Adrenal gland (tissue), 12 donors: Measurements from ENCODE around the gene TRIM27. TPM values are rescaled to one million over a fixed set of nuclear protein-coding genes. Genes with fewer than 3 reads are reported as not detected.

Source experiments
- DNase-seq, 7 donors: peaks; one replicate each; pipeline ENCODE4 v3.0.0-alpha.2; 2019 to 2020
- H3K27ac ChIP-seq, 5 donors: fragments of 200-600 bp; sonication (generic) in 4 of 5; 1 replicate in 3 of 5; 2 replicates in 2 of 5; pipeline versions ENCODE4 v1.5.1 to v1.8.0; 2016 to 2020; ENCODE audit warnings: mild to moderate bottlenecking in 1 of 5
- H3K27me3 ChIP-seq: fragments of 200-600 bp; 2 replicates; pipeline ENCODE4 v1.8.0; 2021
- H3K36me3 ChIP-seq, 2 donors: fragments of 200-600 bp; replicated peaks in 1 of 2; 1 replicate in 1 of 2; 2 replicates in 1 of 2; pipeline versions ENCODE4 v1.5.1 to v1.8.0; 2018 to 2022
- H3K4me1 ChIP-seq, 2 donors: fragments of 200-600 bp; replicated peaks in 1 of 2; 1 replicate in 1 of 2; 2 replicates in 1 of 2; pipeline versions ENCODE4 v1.5.1 to v1.8.0; 2018 to 2021
- H3K4me3 ChIP-seq, 4 donors: fragments of 200-600 bp; sonication (generic) in 3 of 4; one replicate each; pipeline ENCODE4 v1.5.1; 2016 to 2018
- H3K9me3 ChIP-seq, 3 donors: fragments of 200-600 bp; sonication (generic) in 1 of 3; replicated peaks in 1 of 3; 1 replicate in 2 of 3; 2 replicates in 1 of 3; pipeline versions ENCODE4 v1.5.1 to v1.8.0; 2016 to 2021
- POLR2A ChIP-seq, 2 donors: fragments of 450-650 bp; IDR thresholded peaks; one replicate each; pipeline ENCODE4 v1.6.1; 2017; ENCODE audit warnings: antibody characterized with exemption in 2 of 2, mild to moderate bottlenecking in 2 of 2, moderate library complexity in 1 of 2
- WGBS, 4 donors: extraction: QIAGEN DNeasy Blood & Tissue Kit in 2 of 4; methylation state at CpG; one replicate each; pipeline versions ENCODE4 v1.1.5 to v1.1.7; 2013 to 2017; 5-methylcytosine and 5-hydroxymethylcytosine counted together
- intact Hi-C, 2 donors: fragments of 100-400 bp; cut with DNase I; formaldehyde crosslinking; loops; one replicate each; pipeline versions ENCODE4 v1.14.1 to v1.15.0; 2022 to 2023
- polyA plus RNA-seq, 3 donors: library from polyadenylated mRNA; stranded (reverse); fragments of 200-250 nt in 2 of 3; fragments of 350-450 nt in 1 of 3; fragmentation: Illumina TruSeq in 1 of 3; extraction: RNeasy Lipid Tissue Mini Kit (QIAGEN cat#74804) in 1 of 3; gene quantifications; one replicate each; pipeline ENCODE4 v1.2.3, GENCODE V29; 2013 to 2014
- total RNA-seq, 9 donors: library from RNA; depleted of rRNA in 4 of 9; stranded (reverse); fragments of >200 nt in 4 of 9; fragments of 120-200 nt in 1 of 9; fragmentation: NEBNext Ultra II Directional in 1 of 9; extraction: Animal tissue kit (Norgen Biotek cat#: 25700) in 1 of 9; gene quantifications; one replicate each; pipeline versions ENCODE4 v1.1.0 to v1.2.4, GENCODE V29; 2013 to 2023
- TF ChIP-seq, protein P1 (sequence below), 6 experiments: fragments of 450-650 bp in 4 of 6; fragments of 200-600 bp in 2 of 6; sonication (generic) in 1 of 6; IDR thresholded peaks; 1 replicate in 5 of 6; 2 replicates in 1 of 6; pipeline versions ENCODE4 v1.5.1 to v1.8.0; 2016 to 2021; ENCODE audit warnings: antibody characterized with exemption in 6 of 6, mild to moderate bottlenecking in 2 of 6, moderate library complexity in 1 of 6
- donor health status: healthy with polysubstance abuse.
- donor health status: Bipolar disorder and iron deficiency.
- donor health status: DM: yes; HTN: yes; CAD: no.
- donor health status: DM: no; HTN: no; CAD: no.
- donor health status: DM: no; HTN: no; CAD: no.
- donor health status: DM: yes; HTN: yes; CAD: no.

The TRIM27 gene
- total and polyA plus RNA-seq, 12 donors, result 38.3 to 72.2 (median 49.7) TPM

DNA sequence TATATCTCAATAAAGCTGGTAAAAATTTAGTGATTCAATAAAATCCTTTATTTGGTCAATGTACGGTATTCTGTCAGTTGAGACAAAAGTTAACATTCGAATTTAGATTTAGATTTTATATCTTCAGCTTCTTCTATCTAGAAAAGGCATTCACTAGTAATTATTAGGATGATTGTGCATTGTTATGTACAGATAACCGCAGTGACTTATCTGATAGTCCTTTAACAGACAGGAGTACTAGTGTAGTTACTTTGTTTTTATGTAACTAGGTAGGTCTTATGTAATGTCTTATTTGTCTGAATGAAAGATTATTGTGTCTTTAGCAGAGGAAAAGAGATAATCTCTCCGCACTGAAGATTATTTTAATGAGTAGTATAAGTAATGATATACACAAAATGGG lies 31.3 kb downstream of the TRIM27 start:
- TF ChIP-seq, protein P1, sequence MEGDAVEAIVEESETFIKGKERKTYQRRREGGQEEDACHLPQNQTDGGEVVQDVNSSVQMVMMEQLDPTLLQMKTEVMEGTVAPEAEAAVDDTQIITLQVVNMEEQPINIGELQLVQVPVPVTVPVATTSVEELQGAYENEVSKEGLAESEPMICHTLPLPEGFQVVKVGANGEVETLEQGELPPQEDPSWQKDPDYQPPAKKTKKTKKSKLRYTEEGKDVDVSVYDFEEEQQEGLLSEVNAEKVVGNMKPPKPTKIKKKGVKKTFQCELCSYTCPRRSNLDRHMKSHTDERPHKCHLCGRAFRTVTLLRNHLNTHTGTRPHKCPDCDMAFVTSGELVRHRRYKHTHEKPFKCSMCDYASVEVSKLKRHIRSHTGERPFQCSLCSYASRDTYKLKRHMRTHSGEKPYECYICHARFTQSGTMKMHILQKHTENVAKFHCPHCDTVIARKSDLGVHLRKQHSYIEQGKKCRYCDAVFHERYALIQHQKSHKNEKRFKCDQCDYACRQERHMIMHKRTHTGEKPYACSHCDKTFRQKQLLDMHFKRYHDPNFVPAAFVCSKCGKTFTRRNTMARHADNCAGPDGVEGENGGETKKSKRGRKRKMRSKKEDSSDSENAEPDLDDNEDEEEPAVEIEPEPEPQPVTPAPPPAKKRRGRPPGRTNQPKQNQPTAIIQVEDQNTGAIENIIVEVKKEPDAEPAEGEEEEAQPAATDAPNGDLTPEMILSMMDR (IDR thresholded peaks at IDR 0.05), result no peak
- no peak for TF ChIP-seq POLR2A (IDR thresholded peaks at IDR 0.05)
- intact Hi-C loops, result no loop called here
- DNase-seq, result no peak

DNA sequence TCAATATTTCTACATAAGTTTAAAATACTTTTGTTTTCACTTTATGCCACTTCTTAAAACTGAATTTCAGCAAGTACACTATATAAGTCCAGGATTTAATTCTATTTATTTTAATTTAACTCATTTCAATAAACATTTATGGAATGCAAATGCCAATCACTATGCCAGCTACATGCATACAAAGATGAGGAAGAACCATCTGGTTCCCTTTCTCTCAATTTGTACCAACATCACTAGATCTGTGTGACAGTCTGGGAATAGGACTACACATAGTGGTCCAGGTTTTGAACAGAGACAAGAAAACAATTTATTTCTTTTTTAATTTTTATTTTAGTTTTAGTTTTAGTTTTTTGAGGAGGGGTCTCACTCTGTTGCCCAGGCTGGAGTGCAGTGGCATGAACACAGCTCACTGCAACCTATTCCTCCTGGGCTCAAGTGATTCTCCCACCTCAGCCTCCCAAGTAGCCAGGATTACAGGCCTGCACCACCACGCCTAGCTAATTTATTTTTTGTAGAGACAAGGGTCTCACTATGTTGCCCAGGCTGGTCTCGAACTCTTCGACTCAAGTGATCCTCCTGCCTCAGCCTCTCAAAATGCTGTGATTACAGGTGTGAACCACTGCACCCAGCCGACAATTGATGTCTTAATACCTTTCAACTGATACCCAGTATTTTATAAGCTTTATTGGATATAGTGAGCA lies 35.8 kb downstream of the TRIM27 start:
- no peak overlapping the region for H3K4me3 ChIP-seq
- no peak overlapping the region for H3K27ac ChIP-seq
- H3K27me3 ChIP-seq, result no peaks in the 10 kb centered on the region
- no peaks in the 10 kb centered on the region for H3K9me3 ChIP-seq
- intact Hi-C loops, result no loop called here
- H3K4me1 ChIP-seq, result no peaks in the 10 kb centered on the region
- 87 to 93% (median 88%) methylated on average over 4 of the region's 4 CpGs for WGBS, 4 donors
- no peaks in the 10 kb centered on the region for H3K36me3 ChIP-seq
- TF ChIP-seq, protein P1 (IDR thresholded peaks at IDR 0.05), result no peak
- no peak for DNase-seq

More for the DNA sequence above, 31.3 kb downstream of the TRIM27 start:
- H3K4me3 ChIP-seq, result no peak overlapping the region
- H3K27me3 ChIP-seq, result no peaks in the 10 kb centered on the region
- peaks cover 2 to 3% of the 10 kb centered on the region in 2 donors for H3K4me1 ChIP-seq
- no peaks in the 10 kb centered on the region for H3K9me3 ChIP-seq
- no peak overlapping the region for H3K27ac ChIP-seq
- WGBS, 4 donors, result 77 to 85% (median 80%) methylated on average over 4 of the region's 4 CpGs
- H3K36me3 ChIP-seq, result no peaks in the 10 kb centered on the region

DNA sequence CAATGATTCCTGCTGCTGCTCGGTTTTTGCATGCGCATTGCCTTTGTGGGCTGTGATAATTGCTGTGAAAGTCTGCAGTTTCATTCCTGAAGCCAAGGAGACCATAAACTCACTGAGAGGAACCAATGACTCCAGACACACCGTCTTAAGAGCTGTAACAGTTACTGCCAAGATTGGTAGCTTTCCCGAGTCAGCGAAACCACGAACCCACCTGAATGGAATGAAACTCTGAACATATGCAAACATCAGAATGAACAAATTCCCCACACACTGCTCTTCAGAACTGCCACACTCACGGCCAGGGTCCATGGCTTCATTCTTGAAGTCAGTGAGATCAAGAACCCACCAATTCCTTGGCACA lies 37.7 kb downstream of the TRIM27 start:
- Histone ChIP-seq H3K4me3 (no peak overlapping the region), H3K9me3 (no peaks in the 10 kb centered on the region), H3K27me3 (no peaks in the 10 kb centered on the region), H3K27ac (no peak overlapping the region), H3K36me3 (no peaks in the 10 kb centered on the region), H3K4me1 (no peaks in the 10 kb centered on the region)
- DNase-seq, result no peak
- WGBS, 4 donors, result 74 to 83% (median 81%) methylated on average over 7 of the region's 7 CpGs
- no peak for TF ChIP-seq POLR2A (IDR thresholded peaks at IDR 0.05)
- TF ChIP-seq, protein P1 (IDR thresholded peaks at IDR 0.05), result no peak
- intact Hi-C loops, result no loop called here

DNA sequence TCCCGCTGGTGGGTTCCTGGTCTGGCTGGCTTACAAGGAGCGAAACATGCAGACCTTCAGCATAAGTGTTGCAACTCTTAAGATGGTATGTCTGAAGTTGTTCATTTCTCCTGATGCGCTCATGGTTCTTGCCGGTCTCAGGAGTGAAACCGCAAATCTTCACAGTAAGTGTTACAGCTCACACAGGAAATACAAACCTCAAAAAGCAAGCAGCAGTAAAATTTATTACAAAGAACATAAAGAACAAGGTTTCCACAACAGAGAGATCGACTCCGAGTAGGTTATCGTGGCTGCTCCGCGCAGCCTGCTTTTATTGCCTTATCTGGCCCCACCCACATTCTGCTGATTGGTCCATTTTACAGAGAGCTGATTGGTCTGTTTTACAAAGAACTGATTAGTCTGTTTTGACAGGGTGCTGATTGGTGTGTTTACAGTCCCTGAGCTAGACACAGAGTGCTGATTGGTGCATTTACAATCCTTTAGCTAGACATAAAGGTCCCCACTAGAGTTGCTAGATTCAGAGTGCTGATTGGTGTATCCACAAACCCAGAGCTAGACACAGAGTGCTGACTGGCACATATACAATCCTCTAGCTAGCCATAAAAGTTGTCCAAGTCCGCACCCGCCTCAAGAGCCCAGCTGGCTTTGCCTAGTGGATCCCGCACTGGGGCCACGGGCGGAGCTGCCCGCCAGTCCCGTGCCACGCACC lies 39.2 kb downstream of the TRIM27 start:
- intact Hi-C loops, result no loop called here
- H3K4me3 ChIP-seq, result no peak overlapping the region
- 56 to 75% (median 70%) methylated on average over 10 to 18 of the region's 18 CpGs for WGBS, 4 donors

More for the DNA sequence above, 39.2 kb downstream of the TRIM27 start:
- Histone ChIP-seq H3K36me3 (no peaks in the 10 kb centered on the region), H3K9me3 (no peaks in the 10 kb centered on the region), H3K27ac (no peak overlapping the region), H3K27me3 (no peaks in the 10 kb centered on the region), H3K4me1 (no peaks in the 10 kb centered on the region)
- TF ChIP-seq, protein P1 (IDR thresholded peaks at IDR 0.05), result no peak
- no peak for TF ChIP-seq POLR2A (IDR thresholded peaks at IDR 0.05)
- DNase-seq, result no peak
